Omental fat pad (tissue), 4 donors: ENCODE measurements around the gene XAGE1A. TPM values are rescaled to one million over a fixed set of nuclear protein-coding genes. Genes with fewer than 3 reads are reported as not detected.
"Not testable (repeated sequence)": the region's sequence is repeated elsewhere in the genome, so short reads cannot be mapped to it uniquely, and the experiment has no call there.

Experiments used
- ATAC-seq: fragments of 150-250 bp; one replicate; pipeline ENCODE4 v1.9.1; 2016; ENCODE audit warnings: mild to moderate bottlenecking, moderate library complexity; ENCODE audit not compliant: low FRiP score
- DNase-seq: peaks from one replicate; pipeline ENCODE4 v3.0.0-alpha.2; 2019; ENCODE audit warnings: low spot score
- CTCF ChIP-seq, 3 donors: fragments of 450-650 bp; IDR thresholded peaks; one replicate each; pipeline ENCODE4 v1.5.1; 2016 to 2017; ENCODE audit warnings: antibody characterized with exemption in 3 of 3, mild to moderate bottlenecking in 3 of 3, moderate library complexity in 2 of 3
- small RNA-seq: library from RNA; depleted of rRNA; stranded (forward); fragments of <200 nt; gene quantifications from one replicate; pipeline ENCODE3, GENCODE V24; 2016
- total RNA-seq, 4 donors: library from RNA; depleted of rRNA; stranded (reverse); fragments of >200 nt; gene quantifications; one replicate each; pipeline ENCODE4 v1.1.0, GENCODE V29; 2016

XAGE1A gene
- total RNA-seq, 4 donors from 2014 or later: not detected

GRCh38 chrX:52542311-52542710 is 46.7 kb downstream of the XAGE1A start:
- ATAC-seq (no peak), DNase-seq (no peak)
- TF ChIP-seq CTCF (IDR thresholded peaks at IDR 0.05): no peak

- no peak for TF ChIP-seq CTCF (IDR thresholded peaks at IDR 0.05)
- DNase-seq: no peak
- no peak for ATAC-seq
These were observed 48.7 kb downstream of the XAGE1A start for GRCh38 chrX:52544147-52544840.

DNA sequence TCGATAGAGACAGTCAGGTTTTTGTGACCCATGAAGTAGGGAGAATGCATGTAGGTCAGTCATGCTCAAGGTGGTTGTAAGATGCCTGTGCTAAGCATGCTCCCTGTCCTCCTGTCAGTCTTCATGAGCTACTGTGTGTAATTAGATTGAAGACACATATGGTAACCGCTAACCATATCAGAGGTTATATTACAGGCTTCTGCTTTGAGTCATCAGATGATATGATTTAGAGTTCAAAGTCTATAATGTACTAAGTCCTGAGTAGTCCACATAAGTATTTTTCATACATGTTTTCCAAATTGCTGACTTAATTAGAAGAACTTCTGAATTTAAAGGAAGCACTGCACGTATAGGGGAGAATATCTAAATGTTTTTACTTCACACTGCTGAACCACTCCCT is 53.2 kb downstream of the XAGE1A start:
- not testable (repeated sequence) for DNase-seq, ATAC-seq

Small RNA genes lying within 50 kb of the gene (small RNA-seq; reads per million reads assigned to genes)
- gene BX510359.8 (not detected), gene RBM22P7 (not detected)

Other genes with a start within 250 kb of the XAGE1A start
- not detected for gene XAGE2, start 126.8 kb upstream of the XAGE1A start, total RNA-seq
- not detected for gene XAGE1B, start 21.3 kb downstream of the XAGE1A start, total RNA-seq
- not detected for gene SSX7, start 159.1 kb downstream of the XAGE1A start, total RNA-seq
- gene SSX2, start 211.4 kb downstream of the XAGE1A start, total RNA-seq: not detected